ENCODE data around the gene PCID2.
A peak's percentile ranks its signal among the peaks of the same experiment; 100 is the strongest.
"Not testable (repeated sequence)": the region's sequence is repeated elsewhere in the genome, so short reads cannot be mapped to it uniquely, and the experiment has no call there.

Gene PCID2

DNA sequence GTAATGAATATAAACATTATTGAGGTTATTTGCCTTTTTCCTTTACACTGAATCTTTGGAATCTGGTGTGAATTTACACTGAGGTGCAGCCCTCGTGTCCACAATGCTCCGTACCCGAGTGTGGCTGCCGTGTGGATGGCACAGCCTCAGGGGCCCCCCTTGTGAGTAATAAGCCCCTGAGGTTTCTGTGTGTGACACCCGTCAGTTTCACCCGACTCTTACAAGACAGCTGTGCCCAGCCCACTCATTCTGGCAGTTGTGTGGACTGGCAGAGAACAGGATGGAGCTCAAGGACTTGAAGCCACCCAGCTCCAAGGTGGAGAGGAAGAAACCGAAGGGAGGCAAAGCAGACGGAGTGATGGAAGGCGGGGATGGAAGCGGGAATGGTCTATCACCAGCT lies 42.2 kb downstream of the PCID2 start:
- DNase-seq (ENCODE audit: low spot score): no peak

DNA sequence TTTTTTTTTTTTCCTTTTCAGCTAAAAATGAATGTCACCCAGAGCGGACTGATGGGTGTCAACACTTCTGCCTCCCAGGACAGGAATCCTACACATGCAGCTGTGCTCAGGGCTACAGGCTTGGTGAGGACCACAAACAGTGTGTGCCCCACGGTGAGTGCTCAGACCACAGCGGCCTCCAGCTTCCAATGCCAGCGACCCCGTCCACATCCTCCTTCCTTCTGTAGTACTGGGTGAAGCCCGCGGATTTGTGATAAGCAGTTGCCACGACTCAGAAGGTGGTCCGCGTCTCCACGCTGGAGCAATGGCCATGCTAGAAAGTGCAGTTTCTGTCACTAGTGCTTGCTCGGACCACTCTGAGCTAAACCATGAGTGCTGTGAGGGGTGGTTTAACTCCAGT lies 44.0 kb downstream of the PCID2 start:
- DNase-seq (ENCODE audit: low spot score): no peak

DNA sequence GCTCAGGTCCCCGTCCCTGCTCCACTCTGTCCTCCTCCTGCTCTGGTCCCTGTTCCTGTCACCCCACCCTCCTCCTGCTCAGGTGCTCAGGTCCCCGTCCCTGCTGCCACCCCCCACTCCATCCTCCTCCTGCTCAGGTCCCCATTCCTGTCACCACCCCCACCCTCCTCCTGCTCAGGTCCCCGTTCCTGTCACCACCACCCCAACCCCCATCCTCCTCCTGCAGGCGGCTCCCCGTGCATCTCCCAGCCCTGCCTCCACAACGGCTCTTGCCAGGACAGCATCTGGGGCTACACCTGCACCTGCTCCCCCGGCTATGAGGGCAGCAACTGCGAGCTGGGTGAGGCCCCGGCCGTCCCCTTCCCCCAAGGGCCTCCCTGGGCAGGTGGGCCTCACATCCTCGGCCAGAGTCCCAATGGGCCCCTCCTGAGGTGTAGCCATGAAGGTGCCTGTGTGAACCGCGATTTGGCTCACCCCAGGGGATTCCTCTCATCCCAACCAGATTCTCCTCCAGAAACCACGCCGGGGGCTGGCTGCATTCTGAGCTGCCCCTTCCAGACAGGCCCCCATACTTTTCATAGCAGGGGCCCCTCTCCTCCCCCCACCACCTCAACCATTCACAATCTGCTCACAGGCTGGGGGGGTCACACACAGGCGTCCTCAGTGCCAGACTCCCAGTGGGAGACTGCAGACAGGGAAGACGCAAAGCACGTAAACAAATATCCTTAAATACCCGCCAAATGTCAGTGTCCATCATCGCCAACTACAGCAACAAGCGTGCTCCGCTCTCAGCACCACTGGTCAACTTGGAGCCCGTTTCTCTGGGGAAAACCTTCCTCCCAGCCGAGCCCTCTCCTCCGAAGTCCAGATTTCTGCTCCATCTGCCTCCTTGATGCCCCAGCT lies 45.4 kb downstream of the PCID2 start:
- DNase-seq (ENCODE audit: low spot score): no peak

DNA sequence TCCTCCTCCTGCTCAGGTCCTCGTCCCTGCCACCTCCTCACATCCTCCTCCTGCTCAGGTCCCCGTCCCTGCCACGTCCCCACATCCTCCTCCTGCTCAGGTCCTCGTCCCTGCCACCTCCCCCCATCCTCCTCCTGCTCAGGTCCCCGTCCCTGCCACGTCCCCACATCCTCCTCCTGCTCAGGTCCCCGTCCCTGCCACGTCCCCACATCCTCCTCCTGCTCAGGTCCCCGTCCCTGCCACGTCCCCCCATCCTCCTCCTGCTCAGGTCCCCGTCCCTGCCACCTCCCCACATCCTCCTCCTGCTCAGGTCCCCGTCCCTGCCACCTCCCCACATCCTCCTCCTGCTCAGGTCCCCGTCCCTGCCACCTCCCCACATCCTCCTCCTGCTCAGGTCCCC lies 46.5 kb downstream of the PCID2 start:
- not testable (repeated sequence) for DNase-seq (ENCODE audit: low spot score)

DNA sequence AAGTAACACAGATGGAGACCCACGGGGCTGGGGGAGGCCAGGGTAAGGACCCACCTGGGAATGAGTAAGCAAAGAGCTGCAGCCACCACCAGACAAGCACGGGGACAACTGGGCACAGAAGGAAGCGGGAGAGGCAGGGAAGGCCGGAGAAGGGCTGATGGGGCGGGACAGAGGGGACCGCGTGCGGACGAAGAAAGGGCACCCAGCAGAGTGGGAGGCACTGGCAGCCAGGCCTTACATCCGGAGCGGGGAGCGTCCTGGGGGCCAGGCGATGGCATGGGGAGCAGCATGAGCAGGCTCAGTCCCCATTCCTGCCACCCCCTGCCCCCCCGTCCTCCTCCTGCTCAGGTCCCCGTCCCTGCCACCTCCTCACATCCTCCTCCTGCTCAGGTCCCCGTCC lies 47.0 kb downstream of the PCID2 start:
- no peak for DNase-seq (ENCODE audit: low spot score)

DNA sequence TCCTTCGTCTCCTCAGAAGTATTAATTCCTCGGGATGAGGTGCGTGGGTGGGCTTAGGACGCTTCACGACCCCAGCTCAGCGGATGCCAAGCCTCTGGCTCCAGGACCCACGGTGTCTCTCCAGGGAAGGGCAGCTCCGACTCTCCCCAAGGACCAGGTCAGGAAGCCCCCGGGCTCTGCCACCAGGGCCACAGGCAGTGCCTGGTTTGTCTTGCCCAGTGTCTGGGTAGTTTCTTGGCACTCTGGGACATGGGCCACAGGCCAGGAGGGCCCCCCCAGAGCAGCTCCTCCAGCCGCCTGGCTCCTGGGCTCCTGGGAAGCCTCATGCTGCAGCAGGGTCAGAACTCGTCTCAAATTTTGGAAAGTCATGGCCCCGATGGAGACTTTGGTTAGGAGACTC lies 47.5 kb downstream of the PCID2 start:
- DNase-seq (ENCODE audit: low spot score): no peak

DNA sequence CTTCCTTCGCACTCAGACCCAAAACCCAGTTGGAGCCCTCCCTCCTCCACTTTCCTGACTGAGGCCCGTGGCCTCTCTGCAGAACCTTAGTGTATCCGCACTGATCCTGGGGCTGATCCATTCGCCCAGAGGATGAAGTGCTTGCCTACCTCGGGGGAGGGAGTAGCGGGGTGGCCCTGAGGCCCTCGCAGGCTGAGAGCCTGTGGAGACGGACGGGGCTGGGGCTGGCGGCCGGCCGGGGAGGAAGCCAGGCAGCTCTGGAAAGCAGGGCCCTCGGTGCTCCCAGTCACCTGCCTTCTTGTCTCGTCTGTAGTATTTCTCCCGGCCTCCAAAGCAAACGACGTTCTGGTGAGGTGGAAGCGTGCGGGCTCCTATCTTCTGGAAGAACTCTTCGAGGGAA lies 48.8 kb downstream of the PCID2 start:
- no peak for DNase-seq (ENCODE audit: low spot score)

DNA sequence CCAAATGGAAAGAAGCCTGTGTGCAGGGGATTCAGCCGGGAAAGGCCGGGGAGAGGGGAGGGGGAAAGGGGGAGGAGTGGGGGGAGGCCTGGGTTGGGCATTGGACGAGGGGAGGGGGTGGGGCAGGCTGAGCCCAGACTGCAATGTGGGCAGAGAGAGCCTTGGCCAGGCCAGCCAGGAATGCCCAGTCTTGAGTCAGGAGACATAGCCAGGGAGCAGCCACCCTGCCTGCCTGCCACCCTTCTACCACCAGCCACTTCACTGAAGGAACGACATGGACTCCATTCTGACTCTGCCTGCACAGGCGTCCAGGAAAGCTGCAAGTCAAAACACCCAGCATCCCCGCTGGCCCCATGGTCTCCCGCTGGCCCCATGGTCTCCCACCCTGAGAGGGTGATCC lies 49.5 kb downstream of the PCID2 start:
- no peak for DNase-seq (ENCODE audit: low spot score)

DNA sequence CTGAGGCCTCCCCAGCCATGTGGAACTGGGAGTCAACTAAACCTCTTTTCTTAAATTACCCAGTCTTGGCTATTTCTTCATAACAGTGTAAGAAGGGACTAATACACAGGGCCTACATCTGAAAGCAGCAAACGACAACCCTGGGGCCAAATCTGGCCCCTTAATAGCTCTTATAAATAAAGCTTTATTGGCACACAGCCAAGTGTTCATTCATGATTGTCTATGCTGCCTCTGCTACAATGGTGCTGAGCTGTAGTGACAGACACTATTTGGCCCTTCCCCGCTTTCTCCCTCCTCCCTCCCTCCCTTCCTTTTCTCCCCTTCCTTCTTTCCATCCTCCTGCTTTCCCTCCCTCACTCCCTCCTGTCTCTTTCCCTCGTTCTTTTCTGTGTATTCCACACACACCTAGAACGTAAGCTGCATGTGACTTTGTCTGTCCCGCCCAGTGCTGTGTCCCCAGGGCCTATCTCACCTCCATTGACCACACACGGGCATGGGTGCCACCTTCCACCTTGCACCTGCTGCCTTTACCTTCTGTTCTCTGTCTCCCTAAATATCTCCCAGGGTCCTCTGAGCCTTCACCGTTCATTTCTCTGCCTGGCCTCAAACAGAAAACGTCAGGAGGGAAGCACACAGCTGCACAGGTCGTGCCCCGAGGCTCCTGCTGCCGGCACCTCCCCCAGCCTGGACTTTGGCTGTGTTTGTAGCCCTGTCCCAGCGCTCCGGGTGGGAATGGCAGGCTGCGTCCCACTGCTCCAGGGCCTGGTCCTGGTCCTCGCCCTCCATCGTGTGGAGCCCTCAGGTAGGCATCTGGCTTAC lies 50.3 kb downstream of the PCID2 start, which contains the start of gene PROZ:
Gene PROZ, plus strand, starts transcription at position 720 of the 819 bp plus-strand sequence. Its CDS starts 13 bp downstream, at position 733.
- DNase-seq (ENCODE audit: low spot score): no peak

DNA sequence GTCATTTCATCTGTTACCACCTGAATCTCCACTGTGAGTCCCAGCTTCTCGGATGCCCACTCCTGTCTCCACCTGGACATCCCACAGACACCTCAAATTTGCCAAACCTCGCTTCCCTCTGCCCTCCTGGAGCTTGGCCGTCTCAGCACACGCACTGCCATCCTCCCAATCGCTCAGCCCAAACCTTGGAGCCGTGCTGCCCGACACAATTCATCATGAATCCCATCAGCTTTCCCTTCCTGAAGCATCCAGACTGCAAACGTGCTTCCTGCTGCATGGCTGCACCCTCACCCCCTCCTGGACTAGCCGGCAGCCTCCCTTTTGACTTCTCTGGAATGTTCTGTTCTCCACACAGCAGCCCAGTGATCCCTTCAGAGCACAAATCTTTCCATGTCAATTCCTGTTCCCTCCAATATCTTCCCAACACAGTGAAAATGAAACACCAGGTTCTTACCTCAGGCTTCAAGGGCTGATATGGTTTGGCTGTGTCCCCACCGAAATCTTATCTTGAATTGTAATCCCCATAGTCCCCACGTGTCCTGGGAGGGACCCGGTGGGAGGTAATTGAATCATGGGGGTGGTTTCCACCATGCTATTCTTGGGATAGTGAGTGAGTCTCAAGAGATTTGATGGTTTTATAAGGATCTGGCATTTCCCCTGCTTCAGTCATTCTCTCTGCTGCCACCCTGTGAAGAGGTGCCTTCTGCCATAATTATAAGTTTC lies 51.1 kb downstream of the PCID2 start:
- no peak for DNase-seq (ENCODE audit: low spot score)

DNA sequence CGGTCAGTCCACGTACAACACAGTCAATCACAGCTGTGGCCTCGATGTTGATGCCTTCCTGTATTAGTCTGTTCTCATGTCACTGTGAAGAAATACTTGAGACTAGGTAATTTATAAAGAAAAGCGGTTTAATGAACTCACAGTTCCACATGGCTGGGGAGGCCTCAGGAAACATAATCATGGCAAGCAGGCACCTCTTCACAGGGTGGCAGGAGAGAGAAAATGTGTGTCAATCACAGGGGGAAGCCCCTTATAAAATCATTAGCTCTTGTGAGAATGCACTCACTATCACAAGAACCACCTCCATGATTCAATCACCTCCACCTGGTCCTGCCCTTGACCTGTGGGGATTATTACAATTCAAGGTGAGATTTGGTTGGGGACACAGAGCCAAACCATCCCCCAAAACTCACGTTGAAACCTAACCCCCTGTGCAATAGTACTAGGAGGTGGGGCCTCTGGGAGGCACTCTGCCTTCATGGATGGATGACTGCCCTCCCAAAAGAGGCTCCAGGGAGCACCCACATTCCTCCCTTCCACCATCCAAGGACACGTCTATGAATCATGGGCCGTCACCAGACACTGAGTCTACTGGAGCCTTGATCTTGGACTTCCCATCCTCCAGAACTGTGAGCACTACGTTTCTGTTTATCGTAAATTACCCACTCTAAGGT lies 52.4 kb downstream of the PCID2 start:
- DNase-seq (ENCODE audit: low spot score): peak; percentile 19

DNA sequence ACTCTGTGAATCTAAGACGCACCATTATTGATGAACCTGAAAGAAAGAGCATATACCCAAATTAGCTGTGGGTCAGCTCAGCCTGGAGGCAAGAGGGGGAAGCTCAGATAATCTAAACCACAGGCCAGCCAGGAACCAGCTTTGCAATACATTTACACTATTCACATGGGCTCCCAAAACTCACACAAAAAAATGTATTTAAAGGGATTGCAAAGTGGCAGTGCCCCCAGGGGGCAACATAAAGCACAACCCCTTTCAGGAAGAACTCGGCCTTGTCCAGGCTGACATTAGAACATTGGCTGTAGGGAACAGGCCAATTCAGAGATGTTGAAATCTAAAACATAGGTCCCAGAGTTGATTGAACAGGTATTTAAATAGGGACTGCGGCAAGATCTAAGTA lies 53.3 kb downstream of the PCID2 start:
- peak; percentile 15 for DNase-seq (ENCODE audit: low spot score)

DNA sequence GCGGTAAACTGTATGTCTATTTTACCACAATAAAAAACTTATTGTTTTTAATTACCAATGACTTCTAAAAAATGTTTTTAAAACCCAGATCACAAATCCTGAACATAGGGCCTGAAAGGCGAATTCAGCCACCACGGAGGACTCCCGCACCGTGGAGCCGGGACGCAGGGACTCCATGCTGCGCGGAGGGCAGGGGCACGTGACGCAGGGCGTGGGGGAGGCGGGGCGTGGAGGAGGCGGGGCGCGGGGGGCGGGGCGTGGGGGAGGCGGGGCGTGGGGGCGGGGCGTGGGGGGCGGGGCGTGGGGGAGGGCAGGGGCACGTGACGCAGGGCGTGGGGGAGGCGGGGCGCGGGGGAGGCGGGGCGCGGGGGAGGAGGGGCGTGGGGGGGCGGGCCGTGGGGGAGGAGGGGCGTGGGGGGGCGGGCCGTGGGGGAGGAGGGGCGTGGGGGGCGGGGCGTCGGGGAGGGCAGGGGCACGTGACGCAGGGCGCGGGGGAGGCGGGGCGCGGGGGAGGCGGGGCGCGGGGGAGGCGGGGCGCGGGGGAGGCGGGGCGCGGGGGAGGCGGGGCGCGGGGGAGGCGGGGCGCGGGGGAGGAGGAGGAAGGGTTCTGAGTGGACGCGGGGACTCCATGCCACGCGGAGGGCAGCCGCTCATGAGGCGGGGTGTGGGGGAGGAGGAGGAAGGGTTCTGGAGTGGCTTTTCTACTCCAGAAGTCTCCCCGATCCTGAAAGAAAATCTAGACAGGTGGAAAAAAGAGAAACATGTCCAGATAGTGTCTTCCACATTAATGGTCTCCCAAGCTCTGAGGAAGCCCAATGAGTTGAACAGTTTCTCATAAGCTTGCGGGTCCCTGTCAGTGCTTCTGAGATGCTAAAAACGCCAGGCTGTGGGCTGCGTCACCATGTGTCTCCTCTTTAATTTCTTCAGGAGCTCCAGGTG lies 54.4 kb downstream of the PCID2 start:
- DNase-seq (ENCODE audit: low spot score): peak; percentile 89

DNA sequence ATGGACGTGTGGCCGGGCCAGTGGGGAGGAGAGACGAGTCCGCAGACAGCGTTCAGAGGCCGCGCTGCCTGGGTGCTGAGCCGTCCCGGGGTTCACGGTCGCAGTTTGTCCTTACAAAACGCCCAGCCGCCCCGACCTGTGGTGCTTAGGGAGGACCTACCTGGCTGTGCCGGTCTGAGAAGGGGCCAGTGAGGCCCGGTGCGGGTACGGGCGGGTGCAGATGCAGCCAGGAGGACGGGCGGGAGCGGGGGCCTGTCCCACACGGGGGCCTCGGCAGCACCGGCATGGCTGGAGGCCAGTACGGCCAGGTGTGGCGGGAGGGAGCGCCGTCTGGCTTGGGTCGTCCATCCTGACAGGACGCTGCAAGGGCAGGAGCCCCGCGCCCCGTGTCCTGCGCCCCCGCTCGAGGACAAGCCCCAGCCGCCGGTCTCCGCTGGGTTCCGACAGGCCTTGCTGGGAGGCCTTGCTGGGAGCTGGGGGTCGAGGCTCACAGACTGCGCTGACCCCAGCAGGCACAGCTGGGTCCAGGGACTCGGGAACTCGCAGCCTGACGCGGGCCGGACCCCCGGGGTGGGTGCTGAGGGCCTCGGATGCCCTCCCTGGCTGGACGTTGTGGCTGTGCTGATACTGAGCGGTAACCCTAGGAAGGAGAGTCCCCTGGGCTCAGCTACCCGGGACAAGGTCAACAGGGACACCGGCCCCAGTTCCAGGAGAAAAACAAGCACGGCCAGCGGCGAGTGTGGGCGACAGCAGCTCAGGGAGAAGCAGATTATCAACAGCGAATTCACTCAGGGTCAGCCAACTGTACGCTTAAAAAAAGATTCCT lies 55.3 kb downstream of the PCID2 start:
- peak; percentile 40 for DNase-seq (ENCODE audit: low spot score)

DNA sequence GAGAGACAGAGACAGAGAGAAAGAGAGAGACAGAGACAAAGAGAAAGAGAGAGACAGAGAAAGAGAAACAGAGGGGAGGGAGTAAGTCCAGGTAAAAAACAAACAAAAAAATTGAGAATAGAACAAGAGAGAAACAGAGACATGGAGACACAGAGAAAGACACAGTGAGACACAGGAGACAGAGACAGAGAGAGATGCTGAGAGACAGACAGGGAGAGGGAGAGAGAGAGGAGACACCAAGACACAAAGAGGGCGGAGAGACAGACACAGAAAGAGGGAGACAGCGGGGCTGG lies 55.8 kb downstream of the PCID2 start:
- DNase-seq (ENCODE audit: low spot score): no peak

DNA sequence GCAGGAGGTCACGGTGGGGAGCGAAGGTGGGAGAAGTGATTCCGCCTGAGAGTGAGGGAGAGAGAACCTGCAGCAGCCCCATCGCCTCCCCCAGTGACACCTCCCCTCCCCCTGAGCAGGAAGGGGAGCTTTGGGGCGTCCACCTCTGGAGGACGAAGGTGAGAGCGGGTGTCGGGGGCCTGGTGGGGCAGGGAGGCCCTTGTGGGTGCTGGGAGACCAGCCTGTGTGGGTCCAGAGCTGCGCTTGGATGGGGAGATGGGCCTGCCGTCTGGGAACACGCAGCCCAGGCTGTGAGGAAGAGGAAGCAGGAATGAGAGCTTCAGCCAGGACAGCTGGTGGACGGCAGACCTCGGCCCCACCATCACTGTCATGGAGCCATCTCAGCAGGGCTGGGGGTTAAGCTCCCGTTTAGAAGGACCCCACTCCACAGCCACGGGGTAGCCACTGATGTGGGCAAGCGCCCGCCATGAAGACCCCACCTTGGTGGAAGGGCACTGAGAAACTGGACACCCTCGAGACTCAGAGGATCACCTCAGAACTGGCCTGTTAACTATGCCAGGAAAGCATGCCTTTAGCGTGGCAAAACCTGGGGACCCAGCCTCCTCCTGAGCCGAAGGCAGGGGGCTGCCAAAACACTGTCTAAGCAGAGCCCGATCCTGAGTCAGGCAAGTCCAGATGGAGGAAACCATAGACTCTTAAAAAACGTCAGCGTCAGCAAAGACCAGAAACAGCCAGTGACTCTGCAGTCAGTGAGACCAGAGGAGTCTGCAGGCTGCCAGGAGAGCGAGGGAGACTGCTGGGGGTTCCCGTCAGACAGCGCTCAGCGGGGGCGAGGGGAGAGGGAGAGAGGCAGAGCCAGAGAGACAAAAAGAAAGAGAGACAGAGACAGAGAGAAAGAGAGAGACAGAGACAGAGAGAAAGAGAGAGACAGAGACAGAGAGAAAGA lies 56.5 kb downstream of the PCID2 start:
- DNase-seq (ENCODE audit: low spot score): peak; percentile 34

DNA sequence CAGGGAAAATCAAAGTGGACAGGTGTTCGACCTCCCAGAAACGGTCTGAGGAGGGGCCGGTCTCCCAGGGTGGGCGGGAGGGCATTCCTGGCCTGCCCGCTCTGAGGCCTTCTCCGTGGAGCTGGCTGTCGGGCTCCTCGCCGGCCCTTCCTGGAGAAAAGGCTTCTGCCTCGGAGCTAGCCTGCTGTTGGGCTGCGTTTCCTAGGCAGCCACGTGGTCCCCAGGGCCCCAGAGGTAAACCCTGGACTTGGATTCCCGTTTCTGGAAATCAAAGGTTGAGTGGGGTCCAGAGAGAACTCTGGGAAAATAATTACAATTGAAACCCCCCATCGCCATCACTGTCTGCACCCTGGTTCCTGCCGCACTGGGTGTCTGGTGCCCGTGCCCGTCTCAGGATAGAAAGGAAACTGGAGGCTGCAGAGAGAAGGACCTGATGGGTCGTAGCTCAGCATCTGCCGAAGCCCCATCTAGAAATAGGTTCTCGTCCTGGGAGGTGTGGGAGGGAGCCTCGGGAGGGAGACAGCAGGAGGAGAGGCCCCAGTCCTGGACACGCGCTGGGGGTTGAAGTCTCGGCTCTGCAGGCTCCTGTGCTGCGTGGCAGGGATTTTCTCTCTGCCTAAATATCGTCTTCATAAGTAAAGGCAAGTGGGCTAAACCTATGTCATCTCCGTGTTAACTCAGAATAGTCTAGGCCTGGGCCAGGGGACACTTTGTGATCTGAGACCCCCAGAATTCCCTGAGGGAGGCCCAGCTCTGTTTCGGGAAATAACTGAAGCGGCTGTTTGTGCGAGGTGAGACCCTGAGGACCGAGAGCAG lies 57.7 kb downstream of the PCID2 start:
- DNase-seq (ENCODE audit: low spot score): no peak

Measured in hematopoietic multipotent progenitor cell treated with erythropoietin and hydrocortisone succinate and interleukin-3 and kit ligand, for 17 days (in vitro differentiated cells).